HEK293T (cell line): Measurements from ENCODE around the gene TMEM72.

Experiments used
- CTBP1 ChIP-seq: fragments of 450-650 bp; IDR thresholded peaks from 2 replicates; pipeline ENCODE4 v1.6.1; 2016; ENCODE audit warnings: borderline replicate concordance
- FOXA1 ChIP-seq: fragments of 450-650 bp; IDR thresholded peaks from 2 replicates; pipeline ENCODE4 v1.6.1; 2016; ENCODE audit warnings: mild to moderate bottlenecking
- FOXM1 ChIP-seq: fragments of 450-650 bp; IDR thresholded peaks from 2 replicates; pipeline ENCODE4 v1.6.1; 2017; ENCODE audit warnings: mild to moderate bottlenecking, borderline replicate concordance
- LEF1 ChIP-seq: fragments of 450-650 bp; IDR thresholded peaks from 2 replicates; pipeline ENCODE4 v1.6.1; 2017; ENCODE audit warnings: mild to moderate bottlenecking, borderline replicate concordance
- SP1 ChIP-seq: fragments of 450-650 bp; IDR thresholded peaks from 2 replicates; pipeline ENCODE4 v1.6.1; 2017
- SUZ12 ChIP-seq: fragments of 450-650 bp; IDR thresholded peaks from 2 replicates; pipeline ENCODE4 v1.6.1; 2016; ENCODE audit warnings: mild to moderate bottlenecking
- TARDBP ChIP-seq: fragments of 450-650 bp; IDR thresholded peaks from 2 replicates; pipeline ENCODE4 v1.6.1; 2016
- TF ChIP-seq, protein P1 (sequence below): fragments of 450-650 bp; IDR thresholded peaks from 2 replicates; pipeline ENCODE4 v1.6.1; 2016

DNA sequence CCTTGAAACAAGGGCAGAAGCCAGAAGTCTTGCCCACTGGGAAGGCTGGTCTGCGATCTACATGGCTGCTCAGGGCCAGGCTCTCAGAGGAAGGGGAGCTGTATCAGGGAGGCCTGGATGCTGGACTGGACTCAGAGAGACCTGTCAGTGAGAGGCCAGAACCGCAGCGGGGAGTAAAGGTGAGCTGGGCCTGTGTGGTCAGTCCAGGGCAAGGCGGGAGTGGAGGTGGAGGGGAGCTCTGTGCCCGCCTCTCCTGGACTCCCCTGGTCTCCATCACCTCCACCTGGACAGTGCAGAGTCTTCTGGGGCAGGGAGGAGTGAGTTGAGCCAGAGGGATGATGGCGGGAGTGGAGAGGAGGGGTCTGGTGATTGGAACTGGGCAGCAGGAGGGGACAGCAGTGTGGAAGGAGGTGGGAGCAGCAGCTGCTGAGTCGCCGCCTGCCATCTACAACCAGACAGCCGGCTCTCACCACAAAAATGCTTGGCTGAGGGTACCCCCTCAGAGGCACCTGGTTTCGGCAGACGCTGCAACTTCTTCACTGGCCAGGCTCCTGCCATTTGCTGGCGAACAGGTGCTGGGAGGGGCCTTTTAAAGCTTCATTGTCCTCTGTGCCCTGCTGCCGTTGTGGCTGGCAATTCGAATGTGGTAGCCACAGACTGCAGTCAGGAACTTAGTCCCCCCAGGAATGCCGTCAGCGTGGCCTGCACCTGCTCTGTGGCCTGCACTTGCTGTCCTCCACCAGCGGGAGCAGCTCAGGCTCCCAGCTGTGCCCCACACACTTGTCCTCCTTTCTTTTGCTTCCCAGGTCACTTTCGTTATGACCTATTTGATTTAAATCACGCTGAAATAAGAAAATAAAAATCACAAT, 52.0 kb downstream of the TMEM72 start:
- TF ChIP-seq LEF1 (no peak), FOXA1 (no peak), CTBP1 (no peak), SUZ12 (no peak), TARDBP (no peak), FOXM1 (no peak), SP1 (no peak)
- TF ChIP-seq, protein P1, sequence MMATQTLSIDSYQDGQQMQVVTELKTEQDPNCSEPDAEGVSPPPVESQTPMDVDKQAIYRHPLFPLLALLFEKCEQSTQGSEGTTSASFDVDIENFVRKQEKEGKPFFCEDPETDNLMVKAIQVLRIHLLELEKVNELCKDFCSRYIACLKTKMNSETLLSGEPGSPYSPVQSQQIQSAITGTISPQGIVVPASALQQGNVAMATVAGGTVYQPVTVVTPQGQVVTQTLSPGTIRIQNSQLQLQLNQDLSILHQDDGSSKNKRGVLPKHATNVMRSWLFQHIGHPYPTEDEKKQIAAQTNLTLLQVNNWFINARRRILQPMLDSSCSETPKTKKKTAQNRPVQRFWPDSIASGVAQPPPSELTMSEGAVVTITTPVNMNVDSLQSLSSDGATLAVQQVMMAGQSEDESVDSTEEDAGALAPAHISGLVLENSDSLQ = no peak
